HL-60 (cell line): ENCODE results near the gene MALL.
"Not testable (repeated sequence)": the region's sequence is repeated elsewhere in the genome, so short reads cannot be mapped to it uniquely, and the experiment has no call there.

Source experiments
- DNase-seq, 2 experiments: peaks; one replicate each; pipeline ENCODE4 v3.0.0-alpha.2; 2010 to 2020; ENCODE audit warnings: low read depth in 1 of 2, low spot score in 1 of 2
- H3K27ac ChIP-seq: fragments of 250-450 bp; sonication (Bioruptor Pico); replicated peaks from 2 replicates; pipeline ENCODE4 v1.5.1; 2020; ENCODE audit warnings: mild to moderate bottlenecking, moderate library complexity
- H3K27me3 ChIP-seq: fragments of 250-450 bp; sonication (Bioruptor Pico); 2 replicates; pipeline ENCODE4 v1.5.1; 2021; ENCODE audit warnings: mild to moderate bottlenecking, moderate library complexity; ENCODE audit not compliant: insufficient read depth, poor library complexity, severe bottlenecking
- H3K4me3 ChIP-seq: replicated peaks from 2 replicates; pipeline ENCODE4 v1.5.1; 2011; ENCODE audit warnings: mild to moderate bottlenecking, control low read depth, low read length; ENCODE audit not compliant: insufficient read depth
- GABPA ChIP-seq: IDR thresholded peaks from 2 replicates; pipeline ENCODE4 v1.6.1; 2012; ENCODE audit warnings: low read depth
- POLR2AphosphoS5 ChIP-seq: IDR thresholded peaks from 2 replicates; pipeline ENCODE4 v1.6.1; 2012; ENCODE audit warnings: low read depth
- SPI1 ChIP-seq: IDR thresholded peaks from 2 replicates; pipeline ENCODE4 v1.6.1; 2012; ENCODE audit warnings: low read depth, mild to moderate bottlenecking, borderline replicate concordance
- TF ChIP-seq, protein P1 (sequence below): IDR thresholded peaks from one replicate; pipeline ENCODE4 v1.5.1; 2011; ENCODE audit warnings: low read length, control low read depth, inconsistent platforms; ENCODE audit not compliant: insufficient read depth
- TF ChIP-seq, protein P2 (sequence below): IDR thresholded peaks from 2 replicates; pipeline ENCODE4 v1.6.1; 2012; ENCODE audit warnings: low read depth; ENCODE audit not compliant: insufficient replicate concordance

MALL gene

DNA sequence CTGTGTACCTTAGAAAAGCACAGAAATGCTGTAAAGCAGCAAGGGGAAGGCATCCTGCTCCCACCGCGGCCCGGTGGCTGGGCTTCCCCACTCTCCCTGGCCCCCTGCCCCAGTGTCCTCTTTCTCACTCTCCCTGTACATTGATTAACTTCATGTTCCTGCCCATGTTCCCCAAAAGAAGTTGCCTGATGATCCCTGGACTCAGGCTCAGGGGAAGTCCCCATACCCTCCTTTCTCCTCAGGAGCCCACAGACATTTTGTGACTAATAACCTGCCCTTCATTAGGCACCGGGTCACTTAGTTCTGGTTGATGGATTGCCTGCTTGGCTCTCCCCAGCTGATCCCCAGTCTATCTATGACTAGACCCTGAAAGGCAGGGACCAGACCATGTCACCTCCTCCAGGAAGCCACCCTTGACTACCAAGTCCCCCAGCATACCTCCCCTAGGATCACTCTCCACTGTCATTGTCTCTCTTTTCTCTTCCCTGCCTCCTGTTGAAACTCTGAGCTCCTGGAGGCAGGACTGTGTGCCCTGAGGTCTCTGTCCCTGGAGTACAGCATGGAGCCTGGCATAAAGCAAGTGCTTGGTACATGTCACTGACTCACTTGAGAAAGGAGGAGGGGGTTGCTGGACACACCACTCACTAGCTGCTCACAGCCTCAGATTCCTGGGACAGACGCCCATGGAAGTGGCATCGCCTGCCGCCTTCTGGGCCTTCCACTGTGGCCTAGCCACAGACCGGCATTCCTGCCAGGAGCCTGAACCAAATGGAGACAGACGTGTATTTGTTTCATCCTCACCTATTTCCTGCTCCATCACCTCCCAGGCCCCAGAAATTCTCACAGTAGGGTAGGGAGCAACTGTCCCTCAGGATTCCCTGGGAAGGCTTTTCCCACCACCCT, 13.5 kb downstream of the MALL start:
- Histone ChIP-seq H3K27me3 (no peaks in the 10 kb centered on the region), H3K4me3 (no peak overlapping the region), H3K27ac (no peak overlapping the region)
- TF ChIP-seq, protein P1, sequence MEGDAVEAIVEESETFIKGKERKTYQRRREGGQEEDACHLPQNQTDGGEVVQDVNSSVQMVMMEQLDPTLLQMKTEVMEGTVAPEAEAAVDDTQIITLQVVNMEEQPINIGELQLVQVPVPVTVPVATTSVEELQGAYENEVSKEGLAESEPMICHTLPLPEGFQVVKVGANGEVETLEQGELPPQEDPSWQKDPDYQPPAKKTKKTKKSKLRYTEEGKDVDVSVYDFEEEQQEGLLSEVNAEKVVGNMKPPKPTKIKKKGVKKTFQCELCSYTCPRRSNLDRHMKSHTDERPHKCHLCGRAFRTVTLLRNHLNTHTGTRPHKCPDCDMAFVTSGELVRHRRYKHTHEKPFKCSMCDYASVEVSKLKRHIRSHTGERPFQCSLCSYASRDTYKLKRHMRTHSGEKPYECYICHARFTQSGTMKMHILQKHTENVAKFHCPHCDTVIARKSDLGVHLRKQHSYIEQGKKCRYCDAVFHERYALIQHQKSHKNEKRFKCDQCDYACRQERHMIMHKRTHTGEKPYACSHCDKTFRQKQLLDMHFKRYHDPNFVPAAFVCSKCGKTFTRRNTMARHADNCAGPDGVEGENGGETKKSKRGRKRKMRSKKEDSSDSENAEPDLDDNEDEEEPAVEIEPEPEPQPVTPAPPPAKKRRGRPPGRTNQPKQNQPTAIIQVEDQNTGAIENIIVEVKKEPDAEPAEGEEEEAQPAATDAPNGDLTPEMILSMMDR: no peak
- TF ChIP-seq GABPA: no peak
- TF ChIP-seq, protein P2, sequence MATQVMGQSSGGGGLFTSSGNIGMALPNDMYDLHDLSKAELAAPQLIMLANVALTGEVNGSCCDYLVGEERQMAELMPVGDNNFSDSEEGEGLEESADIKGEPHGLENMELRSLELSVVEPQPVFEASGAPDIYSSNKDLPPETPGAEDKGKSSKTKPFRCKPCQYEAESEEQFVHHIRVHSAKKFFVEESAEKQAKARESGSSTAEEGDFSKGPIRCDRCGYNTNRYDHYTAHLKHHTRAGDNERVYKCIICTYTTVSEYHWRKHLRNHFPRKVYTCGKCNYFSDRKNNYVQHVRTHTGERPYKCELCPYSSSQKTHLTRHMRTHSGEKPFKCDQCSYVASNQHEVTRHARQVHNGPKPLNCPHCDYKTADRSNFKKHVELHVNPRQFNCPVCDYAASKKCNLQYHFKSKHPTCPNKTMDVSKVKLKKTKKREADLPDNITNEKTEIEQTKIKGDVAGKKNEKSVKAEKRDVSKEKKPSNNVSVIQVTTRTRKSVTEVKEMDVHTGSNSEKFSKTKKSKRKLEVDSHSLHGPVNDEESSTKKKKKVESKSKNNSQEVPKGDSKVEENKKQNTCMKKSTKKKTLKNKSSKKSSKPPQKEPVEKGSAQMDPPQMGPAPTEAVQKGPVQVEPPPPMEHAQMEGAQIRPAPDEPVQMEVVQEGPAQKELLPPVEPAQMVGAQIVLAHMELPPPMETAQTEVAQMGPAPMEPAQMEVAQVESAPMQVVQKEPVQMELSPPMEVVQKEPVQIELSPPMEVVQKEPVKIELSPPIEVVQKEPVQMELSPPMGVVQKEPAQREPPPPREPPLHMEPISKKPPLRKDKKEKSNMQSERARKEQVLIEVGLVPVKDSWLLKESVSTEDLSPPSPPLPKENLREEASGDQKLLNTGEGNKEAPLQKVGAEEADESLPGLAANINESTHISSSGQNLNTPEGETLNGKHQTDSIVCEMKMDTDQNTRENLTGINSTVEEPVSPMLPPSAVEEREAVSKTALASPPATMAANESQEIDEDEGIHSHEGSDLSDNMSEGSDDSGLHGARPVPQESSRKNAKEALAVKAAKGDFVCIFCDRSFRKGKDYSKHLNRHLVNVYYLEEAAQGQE: no peak
- no peak for TF ChIP-seq POLR2AphosphoS5
- TF ChIP-seq SPI1: no peak
- no peak for DNase-seq

DNA sequence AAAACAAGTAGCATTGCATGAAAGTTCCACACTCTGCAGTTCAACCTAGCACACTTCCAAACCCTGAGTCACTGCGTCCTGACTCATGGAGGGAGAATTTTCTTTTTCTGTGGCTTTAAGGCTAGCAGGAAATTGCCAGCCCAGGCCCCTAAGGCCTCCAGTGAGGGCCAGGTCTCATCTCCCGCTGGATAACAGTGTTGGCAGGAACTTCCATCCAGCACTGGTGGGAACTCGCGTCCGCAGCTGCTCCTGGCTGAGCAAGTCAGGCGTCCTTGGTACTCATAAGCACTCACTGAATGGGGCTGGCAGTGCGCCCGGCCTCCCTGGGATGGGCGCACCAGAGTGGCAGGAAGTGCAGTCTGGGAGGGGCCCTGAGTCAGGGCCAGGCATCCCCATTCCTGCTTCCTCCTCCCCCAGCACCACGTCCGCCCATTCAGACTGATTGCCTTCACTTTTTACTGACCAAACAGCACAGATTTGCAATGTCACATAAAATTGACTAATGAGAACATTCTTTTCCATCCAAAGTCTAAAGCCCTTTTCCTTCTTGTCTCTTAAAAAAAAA, 14.3 kb downstream of the MALL start:
- peak in 1 of 2 experiments; percentile 1 for DNase-seq
- TF ChIP-seq, protein P1: no peak
- TF ChIP-seq POLR2AphosphoS5: no peak
- TF ChIP-seq, protein P2: no peak
- TF ChIP-seq SPI1: no peak
- no peak for TF ChIP-seq GABPA
- Histone ChIP-seq H3K27ac (no peak overlapping the region), H3K4me3 (no peak overlapping the region), H3K27me3 (no peaks in the 10 kb centered on the region)

DNA sequence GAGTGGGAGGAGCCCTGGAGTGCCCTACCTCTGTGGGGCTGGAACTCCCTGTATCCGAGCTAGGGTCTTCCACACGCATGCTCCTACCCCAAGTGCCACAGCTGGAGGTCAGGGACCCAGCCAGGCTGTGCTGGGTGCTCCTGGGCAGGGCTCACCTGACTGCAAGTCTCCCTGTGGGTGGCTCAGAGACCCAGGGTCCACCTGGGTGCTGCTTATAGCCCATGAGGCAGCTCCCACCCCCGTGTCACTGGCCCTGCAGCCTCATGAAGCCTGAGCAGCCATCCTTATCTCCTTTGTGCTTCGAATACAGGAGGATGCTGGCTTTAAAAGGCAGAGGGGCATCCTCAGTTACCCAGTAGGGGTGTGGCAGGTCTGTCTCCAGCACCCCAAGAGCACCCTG, 14.7 kb downstream of the MALL start:
- not testable (repeated sequence) for H3K4me3 ChIP-seq, DNase-seq

DNA sequence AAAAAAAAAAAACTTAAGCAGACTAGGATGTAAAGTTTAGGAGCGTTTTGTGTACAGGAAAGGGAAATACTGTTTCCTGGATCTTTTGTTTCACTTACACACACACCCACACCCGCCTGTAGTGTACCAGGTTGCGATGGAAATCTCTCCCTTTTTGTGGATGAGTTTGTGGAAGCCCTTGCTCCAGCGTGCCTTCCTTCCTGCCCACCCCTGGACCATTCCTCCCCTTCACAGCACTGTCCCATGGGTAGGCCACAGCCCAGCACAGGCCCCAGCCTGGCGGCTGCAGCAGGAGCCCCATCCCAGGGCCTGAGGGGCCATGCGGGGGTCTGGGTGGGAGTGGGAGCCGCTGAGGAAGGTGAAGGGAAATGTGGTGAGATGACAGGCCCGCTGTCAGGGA, 15.1 kb downstream of the MALL start:
- no peak overlapping the region for H3K4me3 ChIP-seq
- no peak overlapping the region for H3K27ac ChIP-seq
- H3K27me3 ChIP-seq: no peaks in the 10 kb centered on the region
- TF ChIP-seq SPI1 (no peak), GABPA (no peak), POLR2AphosphoS5 (no peak)
- TF ChIP-seq, protein P1: no peak
- TF ChIP-seq, protein P2: no peak
- no peak for DNase-seq

More for the DNA sequence above, 14.7 kb downstream of the MALL start:
- H3K27me3 ChIP-seq, H3K27ac ChIP-seq: not testable (repeated sequence)
